ENCODE results near the gene NTN1. TPM values are rescaled to one million over a fixed set of nuclear protein-coding genes. Genes with fewer than 3 reads are reported as not detected.

Gene NTN1
- total RNA-seq, 1 experiment from 2014 or later = 1.2 TPM

DNA sequence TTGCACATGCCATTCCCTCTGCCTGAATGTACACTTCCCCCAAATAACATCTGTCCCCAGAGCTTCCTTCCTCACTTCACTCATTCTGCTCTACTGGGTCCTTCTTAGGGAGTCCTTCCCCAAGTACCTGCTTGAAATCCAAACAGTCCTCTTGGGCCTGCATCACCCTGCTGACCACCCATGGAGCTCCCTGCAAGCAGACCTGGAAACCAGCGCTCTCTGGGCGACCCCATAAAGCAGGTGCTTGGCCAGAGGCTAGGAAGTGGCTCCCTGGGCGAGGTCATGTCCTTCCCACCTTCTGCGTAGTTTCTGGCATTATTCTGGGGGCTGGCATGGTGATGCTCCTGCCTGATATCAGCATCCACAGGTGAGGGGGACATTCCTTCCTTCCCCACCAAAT lies 12.2 kb upstream of the NTN1 start:
- Histone ChIP-seq H3K27ac (ENCODE audit: insufficient read length, low read depth, low read length) (no peak overlapping the region), H3K18ac (ENCODE audit: insufficient read length, low read depth, low read length) (no peak overlapping the region), H2BK5ac (ENCODE audit: insufficient read length, low read length) (no peak overlapping the region), H3K9ac (ENCODE audit: extremely low read depth, insufficient read length, low read length) (no peak overlapping the region), H4K8ac (replicated peaks; ENCODE audit: insufficient read length, low read depth, low read length) (no peak overlapping the region), H3K9me3 (ENCODE audit: control insufficient read depth, low read depth, low read length) (no peaks in the 10 kb centered on the region), H3K4me1 (ENCODE audit: insufficient read depth, low read length) (peaks cover 3% of the 10 kb centered on the region; the same call in 1 of the 2 replicates), H3K79me1 (ENCODE audit: insufficient read depth, low read depth, low read length, poor library complexity, severe bottlenecking) (no peaks in the 10 kb centered on the region), H3T11ph (ENCODE audit: low read length) (no peak overlapping the region), H2BK12ac (ENCODE audit: insufficient read length, low read depth, low read length) (no peak overlapping the region), H4K20me1 (ENCODE audit: control insufficient read depth, insufficient read depth, insufficient read length) (no peaks in the 10 kb centered on the region), H4K91ac (ENCODE audit: insufficient read length, low read depth, low read length) (no peak overlapping the region), H3K14ac (ENCODE audit: insufficient read depth, low read length) (no peak overlapping the region; the same call in 1 of the 2 replicates), H3K27me3 (ENCODE audit: insufficient read depth, low read length) (peaks cover 30% of the 10 kb centered on the region), H2AK5ac (ENCODE audit: insufficient read length, low read length) (no peak overlapping the region), H3K79me2 (ENCODE audit: insufficient read depth, low read length) (no peaks in the 10 kb centered on the region), H3K23me2 (ENCODE audit: insufficient read length, low read depth, low read length, poor library complexity, severe bottlenecking) (peaks cover 4% of the 10 kb centered on the region), H2BK120ac (ENCODE audit: low read depth, low read length, poor library complexity, severe bottlenecking) (no peak overlapping the region), H3K4me2 (ENCODE audit: insufficient read depth, insufficient read length, low read length) (no peak overlapping the region), H2BK20ac (ENCODE audit: low read depth, low read length, poor library complexity, severe bottlenecking) (no peak overlapping the region), H2BK15ac (ENCODE audit: low read depth, low read length) (no peak overlapping the region), H3K56ac (ENCODE audit: insufficient read length, low read depth, low read length) (no peak overlapping the region), H3K4ac (ENCODE audit: low read depth, low read length) (no peak overlapping the region), H4K5ac (ENCODE audit: insufficient read length, low read depth, low read length) (no peak overlapping the region), H3K23ac (ENCODE audit: insufficient read length, low read depth, low read length) (no peak overlapping the region), H2AFZ (ENCODE audit: low read length) (no peak overlapping the region)
- TF ChIP-seq, protein P1, sequence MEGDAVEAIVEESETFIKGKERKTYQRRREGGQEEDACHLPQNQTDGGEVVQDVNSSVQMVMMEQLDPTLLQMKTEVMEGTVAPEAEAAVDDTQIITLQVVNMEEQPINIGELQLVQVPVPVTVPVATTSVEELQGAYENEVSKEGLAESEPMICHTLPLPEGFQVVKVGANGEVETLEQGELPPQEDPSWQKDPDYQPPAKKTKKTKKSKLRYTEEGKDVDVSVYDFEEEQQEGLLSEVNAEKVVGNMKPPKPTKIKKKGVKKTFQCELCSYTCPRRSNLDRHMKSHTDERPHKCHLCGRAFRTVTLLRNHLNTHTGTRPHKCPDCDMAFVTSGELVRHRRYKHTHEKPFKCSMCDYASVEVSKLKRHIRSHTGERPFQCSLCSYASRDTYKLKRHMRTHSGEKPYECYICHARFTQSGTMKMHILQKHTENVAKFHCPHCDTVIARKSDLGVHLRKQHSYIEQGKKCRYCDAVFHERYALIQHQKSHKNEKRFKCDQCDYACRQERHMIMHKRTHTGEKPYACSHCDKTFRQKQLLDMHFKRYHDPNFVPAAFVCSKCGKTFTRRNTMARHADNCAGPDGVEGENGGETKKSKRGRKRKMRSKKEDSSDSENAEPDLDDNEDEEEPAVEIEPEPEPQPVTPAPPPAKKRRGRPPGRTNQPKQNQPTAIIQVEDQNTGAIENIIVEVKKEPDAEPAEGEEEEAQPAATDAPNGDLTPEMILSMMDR (conservative IDR thresholded peaks at IDR 0.05) = no peak
- no peak overlapping the region for H3K27ac Mint-ChIP-seq
- peaks cover 99% of the 10 kb centered on the region for H3K27me3 Mint-ChIP-seq (ENCODE audit: low read depth)
- no CpG with 5 or more reads among the region's 4 CpGs for WGBS (ENCODE audit: extremely low coverage, insufficient read length, low lambda C conversion rate)
- peaks cover 0 to 4% (median 0%) of the 10 kb centered on the region in 3 experiments; a peak in 2 of 7 replicates for H3K36me3 Mint-ChIP-seq (ENCODE audit: insufficient read depth in 1 of 3, low read depth in 3 of 3)
- H3K4me1 Mint-ChIP-seq = peaks cover 18 to 23% of the 10 kb centered on the region in 2 experiments
- peaks cover 4 to 11% of the 10 kb centered on the region in 2 experiments; a peak in 4 of 5 replicates for H3K9me3 Mint-ChIP-seq
- no peak overlapping the region for H3K4me3 Mint-ChIP-seq
- DNase-seq = no peak
